ENCODE measurements around the gene DENND1C. TPM values are rescaled to one million over a fixed set of nuclear protein-coding genes. Genes with fewer than 3 reads are reported as not detected.

The DENND1C gene
- total RNA-seq, 4 donors from 2014 or later, result 1.1 to 8.1 (median 2.5) TPM

GRCh38 chr19:6500837-6501739, 19.5 kb upstream of the DENND1C start:
- TF ChIP-seq POLR2A (IDR thresholded peaks at IDR 0.05), result no peak
- no peak for TF ChIP-seq CTCF (IDR thresholded peaks at IDR 0.05)
- no peak for TF ChIP-seq EP300 (IDR thresholded peaks at IDR 0.05)
- 62 to 67% methylated on average over 23 to 24 of the region's 24 CpGs for WGBS, 2 donors
- no peak for DNase-seq (ENCODE audit: low spot score in 2 of 2)
- Histone ChIP-seq H3K27me3 (peaks cover 0 to 33% of the 10 kb centered on the region in 2 donors), H3K9me3 (no peaks in the 10 kb centered on the region), H3K36me3 (peaks cover 0 to 7% (median 0%) of the 10 kb centered on the region in 3 donors), H3K27ac (peak overlapping the region in 3 of 4 donors; percentile 47 to 85 (median 71)), H3K4me1 (peaks cover 0 to 15% (median 11%) of the 10 kb centered on the region in 4 donors), H3K4me3 (peak overlapping the region in 3 of 4 donors; percentile 43 to 62 (median 44))

GRCh38 chr19:6499052-6499790, 17.6 kb upstream of the DENND1C start:
- H3K27me3 ChIP-seq, result peaks cover 0 to 30% of the 10 kb centered on the region in 2 donors
- TF ChIP-seq EP300 (IDR thresholded peaks at IDR 0.05), result no peak
- TF ChIP-seq POLR2A (IDR thresholded peaks at IDR 0.05), result no peak
- no peak for TF ChIP-seq CTCF (IDR thresholded peaks at IDR 0.05)
- 76 to 78% methylated on average over 17 of the region's 17 CpGs for WGBS, 2 donors
- DNase-seq (ENCODE audit: low spot score in 2 of 2), result no peak
- H3K9me3 ChIP-seq, result no peaks in the 10 kb centered on the region
- H3K36me3 ChIP-seq, result peaks cover 0 to 19% (median 0%) of the 10 kb centered on the region in 3 donors
- peaks cover 0 to 15% (median 11%) of the 10 kb centered on the region in 4 donors for H3K4me1 ChIP-seq
- no peak overlapping the region for H3K27ac ChIP-seq
- H3K4me3 ChIP-seq, result no peak overlapping the region

GRCh38 chr19:6498294-6499036, 16.9 kb upstream of the DENND1C start:
- Histone ChIP-seq H3K36me3 (peaks cover 0 to 22% (median 0%) of the 10 kb centered on the region in 3 donors), H3K27ac (no peak overlapping the region), H3K27me3 (peaks cover 0 to 27% of the 10 kb centered on the region in 2 donors), H3K4me3 (no peak overlapping the region), H3K4me1 (peaks cover 0 to 15% (median 11%) of the 10 kb centered on the region in 4 donors), H3K9me3 (no peaks in the 10 kb centered on the region)
- DNase-seq (ENCODE audit: low spot score in 2 of 2), result no peak
- TF ChIP-seq POLR2A (IDR thresholded peaks at IDR 0.05), result no peak
- no peak for TF ChIP-seq CTCF (IDR thresholded peaks at IDR 0.05)
- no peak for TF ChIP-seq EP300 (IDR thresholded peaks at IDR 0.05)
- 77 to 81% methylated on average over 7 of the region's 7 CpGs for WGBS, 2 donors

- H3K4me1 ChIP-seq, result no peaks in the 10 kb centered on the region
- TF ChIP-seq CTCF (IDR thresholded peaks at IDR 0.05), result no peak
- TF ChIP-seq POLR2A (IDR thresholded peaks at IDR 0.05), result no peak
- no peak for TF ChIP-seq EP300 (IDR thresholded peaks at IDR 0.05)
- no peak overlapping the region for H3K27ac ChIP-seq
- DNase-seq (ENCODE audit: low spot score in 2 of 2), result no peak
- peaks cover 0 to 22% (median 0%) of the 10 kb centered on the region in 3 donors for H3K36me3 ChIP-seq
- no peak overlapping the region for H3K4me3 ChIP-seq
- WGBS, 2 donors, result 90 to 97% methylated on average over 14 to 15 of the region's 19 CpGs
- H3K27me3 ChIP-seq, result peaks cover 0 to 6% of the 10 kb centered on the region in 2 donors
- H3K9me3 ChIP-seq, result peaks cover 0 to 14% (median 0%) of the 10 kb centered on the region in 4 donors
Measured at GRCh38 chr19:6495947-6496346, 14.4 kb upstream of the DENND1C start.
